HG03460 (cell line): ENCODE data around the gene C12orf42.

Experiments
- ATAC-seq: cut with Tn5 transposase; IDR thresholded peaks from one replicate; pipeline ENCODE4 v1.9.1; 2021; ENCODE audit not compliant: unreplicated experiment

The C12orf42 gene

GRCh38 chr12:103495469-103496456, at the start of gene C12orf42:
C12orf42 (minus strand) TSS chr12:103495968; CDS start chr12:103478426, 17,542 bp downstream.
- peak; percentile 56 for ATAC-seq

GRCh38 chr12:103542078-103542477, 46.3 kb upstream of the C12orf42 start:
- no peak for ATAC-seq

- no peak for ATAC-seq
These were observed 44.6 kb upstream of the C12orf42 start for GRCh38 chr12:103540319-103540718.

GRCh38 chr12:103538397-103538796, 42.6 kb upstream of the C12orf42 start:
- ATAC-seq: no peak

GRCh38 chr12:103530307-103531066, 34.7 kb upstream of the C12orf42 start:
- no peak for ATAC-seq

- ATAC-seq: no peak
These were observed 33.5 kb upstream of the C12orf42 start for GRCh38 chr12:103529306-103529705.

- ATAC-seq: no peak
These were observed 28.6 kb upstream of the C12orf42 start for GRCh38 chr12:103524238-103524875.

- no peak for ATAC-seq
These were observed 28.0 kb upstream of the C12orf42 start for GRCh38 chr12:103523771-103524170.

GRCh38 chr12:103520686-103521215, 25.0 kb upstream of the C12orf42 start:
- ATAC-seq: no peak

- no peak for ATAC-seq
These were observed 23.9 kb upstream of the C12orf42 start for GRCh38 chr12:103519632-103520031.

- no peak for ATAC-seq
These were observed 23.1 kb upstream of the C12orf42 start for GRCh38 chr12:103518899-103519298.

GRCh38 chr12:103517161-103517560, 21.4 kb upstream of the C12orf42 start:
- ATAC-seq: no peak

- no peak for ATAC-seq
These were observed 19.6 kb upstream of the C12orf42 start for GRCh38 chr12:103515341-103515740.

GRCh38 chr12:103513875-103514274, 18.1 kb upstream of the C12orf42 start:
- ATAC-seq: no peak

- peak; percentile 92 for ATAC-seq
These were observed 9.8 kb upstream of the C12orf42 start for GRCh38 chr12:103505371-103506236.

GRCh38 chr12:103504606-103505005, 8.8 kb upstream of the C12orf42 start:
- no peak for ATAC-seq

GRCh38 chr12:103503546-103504480, 8.0 kb upstream of the C12orf42 start:
- no peak for ATAC-seq

- ATAC-seq: no peak
These were observed 5.7 kb upstream of the C12orf42 start for GRCh38 chr12:103501447-103501846.

- ATAC-seq: no peak
These were observed 3.8 kb upstream of the C12orf42 start for GRCh38 chr12:103499571-103499970.
